Muscle layer of colon (tissue), 2 donors: Measurements from ENCODE around the gene PSD.
A peak's percentile ranks its signal among the peaks of the same experiment; 100 is the strongest.

Experiments
- H3K27ac ChIP-seq: one replicate; pipeline ENCODE4 v1.7.0; 2013; ENCODE audit warnings: low read depth, mild to moderate bottlenecking, low read length, moderate library complexity
- H3K27me3 ChIP-seq, 2 donors: one replicate each; pipeline ENCODE4 v1.7.0; 2013; ENCODE audit warnings: low read length in 2 of 2, mild to moderate bottlenecking in 2 of 2; ENCODE audit not compliant: insufficient read depth in 2 of 2, control insufficient read depth in 1 of 2
- H3K36me3 ChIP-seq: one replicate; pipeline ENCODE4 v1.7.0; 2013; ENCODE audit warnings: mild to moderate bottlenecking, low read length; ENCODE audit not compliant: insufficient read depth
- H3K4me1 ChIP-seq: one replicate; pipeline ENCODE4 v1.7.0; 2013; ENCODE audit warnings: mild to moderate bottlenecking, low read length; ENCODE audit not compliant: insufficient read depth
- H3K4me3 ChIP-seq, 2 donors: one replicate each; pipeline ENCODE4 v1.7.0; 2013; ENCODE audit warnings: low read length in 2 of 2, low read depth in 1 of 2, mild to moderate bottlenecking in 1 of 2, moderate library complexity in 1 of 2
- H3K9ac ChIP-seq: one replicate; pipeline ENCODE4 v1.7.0; 2013; ENCODE audit warnings: low read length
- H3K9me3 ChIP-seq: one replicate; pipeline ENCODE4 v1.7.0; 2013; ENCODE audit warnings: mild to moderate bottlenecking, low read length
- donor health status: abdominal sarcoma.
- donor health status: Adenocarcinoma of cecum.

Gene PSD

GRCh38 chr10:102407425-102408130 lies 11.0 kb downstream of the PSD start:
- Histone ChIP-seq H3K4me1 (peaks cover 55% of the 10 kb centered on the region), H3K27me3 (peaks cover 6 to 44% of the 10 kb centered on the region in 2 donors), H3K9me3 (no peaks in the 10 kb centered on the region), H3K36me3 (peaks cover 22% of the 10 kb centered on the region), H3K27ac (peak overlapping the region; percentile 100), H3K4me3 (peak overlapping the region; percentile 54 to 57), H3K9ac (peak overlapping the region; percentile 50)

- Histone ChIP-seq H3K4me3 (no peak overlapping the region), H3K36me3 (peaks cover 29% of the 10 kb centered on the region), H3K27me3 (peaks cover 6 to 36% of the 10 kb centered on the region in 2 donors), H3K27ac (peak overlapping the region; percentile 100), H3K4me1 (peaks cover 63% of the 10 kb centered on the region), H3K9me3 (no peaks in the 10 kb centered on the region), H3K9ac (peak overlapping the region; percentile 30)
These were observed 11.8 kb downstream of the PSD start for GRCh38 chr10:102406815-102407214.

- no peak overlapping the region for H3K4me3 ChIP-seq
- H3K27me3 ChIP-seq = peaks cover 6 to 25% of the 10 kb centered on the region in 2 donors
- H3K36me3 ChIP-seq = peaks cover 40% of the 10 kb centered on the region
- H3K4me1 ChIP-seq = peaks cover 58% of the 10 kb centered on the region
- H3K9ac ChIP-seq = peak overlapping the region; percentile 21
- no peaks in the 10 kb centered on the region for H3K9me3 ChIP-seq
- peak overlapping the region; percentile 71 for H3K27ac ChIP-seq
These were observed 13.0 kb downstream of the PSD start for GRCh38 chr10:102405632-102406031.

- Histone ChIP-seq H3K4me3 (no peak overlapping the region), H3K36me3 (peaks cover 45% of the 10 kb centered on the region), H3K27me3 (peaks cover 5 to 21% of the 10 kb centered on the region in 2 donors), H3K27ac (peak overlapping the region; percentile 71), H3K9ac (peak overlapping the region; percentile 30), H3K4me1 (peaks cover 60% of the 10 kb centered on the region), H3K9me3 (no peaks in the 10 kb centered on the region)
These were observed 13.4 kb downstream of the PSD start for GRCh38 chr10:102405108-102405571.

GRCh38 chr10:102404361-102405107 lies 14.1 kb downstream of the PSD start:
- Histone ChIP-seq H3K36me3 (peaks cover 49% of the 10 kb centered on the region), H3K9me3 (no peaks in the 10 kb centered on the region)

GRCh38 chr10:102403115-102403514 lies 15.5 kb downstream of the PSD start:
- H3K36me3 ChIP-seq = peaks cover 54% of the 10 kb centered on the region

More at GRCh38 chr10:102404361-102405107, 14.1 kb downstream of the PSD start:
- Histone ChIP-seq H3K27ac (peak overlapping the region; percentile 71), H3K4me1 (peaks cover 60% of the 10 kb centered on the region), H3K27me3 (peaks cover 0 to 14% of the 10 kb centered on the region in 2 donors), H3K9ac (peak overlapping the region; percentile 30), H3K4me3 (no peak overlapping the region)

GRCh38 chr10:102402512-102402896 lies 16.1 kb downstream of the PSD start:
- Histone ChIP-seq H3K9me3 (no peaks in the 10 kb centered on the region), H3K4me1 (peaks cover 65% of the 10 kb centered on the region), H3K4me3 (no peak overlapping the region), H3K27ac (peak overlapping the region; percentile 71), H3K36me3 (peaks cover 60% of the 10 kb centered on the region), H3K27me3 (no peaks in the 10 kb centered on the region), H3K9ac (peak overlapping the region; percentile 26)

More at GRCh38 chr10:102403115-102403514, 15.5 kb downstream of the PSD start:
- Histone ChIP-seq H3K27me3 (peaks cover 0 to 5% of the 10 kb centered on the region in 2 donors), H3K4me3 (no peak overlapping the region), H3K27ac (peak overlapping the region; percentile 71), H3K9ac (peak overlapping the region; percentile 34), H3K4me1 (peaks cover 63% of the 10 kb centered on the region), H3K9me3 (no peaks in the 10 kb centered on the region)

GRCh38 chr10:102401735-102402511 lies 16.7 kb downstream of the PSD start:
- H3K27me3 ChIP-seq = no peaks in the 10 kb centered on the region
- peaks cover 64% of the 10 kb centered on the region for H3K36me3 ChIP-seq
- peak overlapping the region; percentile 26 for H3K9ac ChIP-seq
- H3K4me1 ChIP-seq = peaks cover 67% of the 10 kb centered on the region
- no peak overlapping the region for H3K4me3 ChIP-seq
- no peaks in the 10 kb centered on the region for H3K9me3 ChIP-seq
- peak overlapping the region; percentile 71 for H3K27ac ChIP-seq

GRCh38 chr10:102401342-102401654 lies 17.3 kb downstream of the PSD start:
- H3K4me1 ChIP-seq = peaks cover 71% of the 10 kb centered on the region

GRCh38 chr10:102400598-102401341 lies 17.8 kb downstream of the PSD start:
- no peaks in the 10 kb centered on the region for H3K9me3 ChIP-seq
- H3K4me3 ChIP-seq = no peak overlapping the region
- no peak overlapping the region for H3K9ac ChIP-seq
- peak overlapping the region; percentile 71 for H3K27ac ChIP-seq
- peaks cover 68% of the 10 kb centered on the region for H3K4me1 ChIP-seq
- H3K27me3 ChIP-seq = no peaks in the 10 kb centered on the region
- peaks cover 68% of the 10 kb centered on the region for H3K36me3 ChIP-seq

More at GRCh38 chr10:102401342-102401654, 17.3 kb downstream of the PSD start:
- Histone ChIP-seq H3K9me3 (no peaks in the 10 kb centered on the region), H3K36me3 (peaks cover 68% of the 10 kb centered on the region), H3K9ac (peak overlapping the region; percentile 26), H3K4me3 (no peak overlapping the region), H3K27me3 (no peaks in the 10 kb centered on the region), H3K27ac (peak overlapping the region; percentile 71)
